K562 (cell line): Measurements from ENCODE around the gene FAM199X. TPM values are rescaled to one million over a fixed set of nuclear protein-coding genes. Genes with fewer than 3 reads are reported as not detected.

Source experiments
- C11orf30 ChIP-seq: fragments of 450-650 bp; IDR thresholded peaks from 2 replicates; pipeline ENCODE4 v1.6.1; 2016; ENCODE audit warnings: low read depth, mild to moderate bottlenecking
- ESRRA ChIP-seq: fragments of 450-650 bp; IDR thresholded peaks from 2 replicates; pipeline ENCODE4 v1.6.1; 2014; ENCODE audit warnings: low read depth, mild to moderate bottlenecking, moderate library complexity, borderline replicate concordance
- FOS ChIP-seq: IDR thresholded peaks from 3 replicates; pipeline ENCODE4 v1.6.1; 2011; ENCODE audit not compliant: insufficient read length; ENCODE audit errors: extremely low read depth
- MAFK ChIP-seq: IDR thresholded peaks from 2 replicates; pipeline ENCODE4 v1.6.1; 2011; ENCODE audit warnings: low read length, improper control_type of control experiment
- PHF8 ChIP-seq: fragments of 200-600 bp; sonication (generic); IDR thresholded peaks from 2 replicates; pipeline ENCODE4 v1.6.1; 2012; ENCODE audit warnings: mixed run types, mild to moderate bottlenecking, inconsistent platforms, low read length, moderate library complexity, borderline replicate concordance
- RUNX1 ChIP-seq: sonication (generic); IDR thresholded peaks from 2 replicates; pipeline ENCODE4 v1.6.1; 2016; ENCODE audit warnings: antibody characterized with exemption, low read depth
- TFAM ChIP-seq: fragments of 250-450 bp; sonication (Bioruptor Pico); conservative IDR thresholded peaks from 2 replicates; pipeline ENCODE4 v1.5.0; 2021; ENCODE audit warnings: mild to moderate bottlenecking, moderate library complexity
- YY1 ChIP-seq, 3 experiments: IDR thresholded peaks; 2 replicates each; pipeline ENCODE4 v1.6.1; 2011; ENCODE audit warnings: low read length in 2 of 3, mild to moderate bottlenecking in 2 of 3, moderate library complexity in 2 of 3, borderline replicate concordance in 1 of 3, control low read depth in 1 of 3, low read depth in 1 of 3; ENCODE audit not compliant: insufficient read depth in 3 of 3, insufficient replicate concordance in 2 of 3, control insufficient read depth in 1 of 3, insufficient read length in 1 of 3; ENCODE audit errors: extremely low read depth in 1 of 3
- ZNF124 ChIP-seq: sonication (generic); formaldehyde crosslinking; IDR thresholded peaks from 2 replicates; pipeline ENCODE4 v1.8.1; 2022; ENCODE audit warnings: missing genetic modification reagents
- ZNF23 ChIP-seq: fragments of 250-450 bp; sonication (Bioruptor Pico); IDR thresholded peaks from 2 replicates; pipeline ENCODE4 v1.4.0; 2020; ENCODE audit warnings: mild to moderate bottlenecking
- ZNF324 ChIP-seq: fragments of 250-450 bp; sonication (Bioruptor Pico); IDR thresholded peaks from 2 replicates; pipeline ENCODE4 v1.4.0; 2020; ENCODE audit warnings: mild to moderate bottlenecking
- ZNF561 ChIP-seq: fragments of 450-650 bp; formaldehyde crosslinking; conservative IDR thresholded peaks from 2 replicates; pipeline ENCODE4 v1.4.0; 2020; ENCODE audit warnings: mild to moderate bottlenecking, moderate library complexity
- ZNF57 ChIP-seq: fragments of 450-650 bp; formaldehyde crosslinking; IDR thresholded peaks from 2 replicates; pipeline ENCODE4 v1.4.0; 2020; ENCODE audit warnings: mild to moderate bottlenecking, moderate library complexity
- polyA plus RNA-seq, 8 experiments: library from polyadenylated mRNA; depleted of rRNA in 4 of 8; stranded (reverse) in 5 of 8; unstranded in 3 of 8; fragments of >200 nt; fragmentation: Nextera tagmentation in 2 of 8; fragmentation: Illumina TruSeq in 1 of 8; extraction: Ambion mirVana in 2 of 8; extraction: Trizol in 1 of 8; gene quantifications; 2 replicates each; pipeline versions ENCODE4 v1.2.1 to v1.2.3, GENCODE V29; 2011 to 2014; ENCODE audit warnings: inconsistent platforms in 1 of 8, missing spikeins in 1 of 8
- total RNA-seq, 7 experiments: library from RNA; depleted of rRNA in 6 of 7; stranded (reverse); fragments of >200 nt in 6 of 7; fragmentation: Illumina TruSeq in 2 of 7; extraction: Trizol in 2 of 7; gene quantifications; 2 replicates each; pipeline versions ENCODE4 v1.2.1 to v1.2.3, GENCODE V29; 2011 to 2021; ENCODE audit warnings: low replicate concordance in 1 of 7
- TF ChIP-seq, protein P1 (sequence below): fragments of 150-350 bp; conservative IDR thresholded peaks from 2 replicates; pipeline ENCODE4 v1.6.1; 2014; ENCODE audit warnings: low read length
- TF ChIP-seq, protein P2 (sequence below): fragments of 450-650 bp; conservative IDR thresholded peaks from 2 replicates; pipeline ENCODE4 v1.6.1; 2016; ENCODE audit warnings: missing genetic modification characterization, low read depth, mild to moderate bottlenecking, control low read depth, missing compliant biosample characterization
- TF ChIP-seq, protein P3 (sequence below): fragments of 450-650 bp; IDR thresholded peaks from 2 replicates; pipeline ENCODE4 v1.6.1; 2018; ENCODE audit not compliant: partially characterized antibody
- TF ChIP-seq, protein P4 (sequence below): conservative IDR thresholded peaks from 2 replicates; pipeline ENCODE4 v1.6.1; 2011; ENCODE audit warnings: low read depth, mild to moderate bottlenecking, low read length; ENCODE audit not compliant: control insufficient read depth

FAM199X gene
- total and polyA plus RNA-seq, 9 of the 15 experiments (the other 6 are each of a cell fraction or from before 2014, with no cell fraction given) = 4.6 to 22.2 (median 13.7) TPM

DNA sequence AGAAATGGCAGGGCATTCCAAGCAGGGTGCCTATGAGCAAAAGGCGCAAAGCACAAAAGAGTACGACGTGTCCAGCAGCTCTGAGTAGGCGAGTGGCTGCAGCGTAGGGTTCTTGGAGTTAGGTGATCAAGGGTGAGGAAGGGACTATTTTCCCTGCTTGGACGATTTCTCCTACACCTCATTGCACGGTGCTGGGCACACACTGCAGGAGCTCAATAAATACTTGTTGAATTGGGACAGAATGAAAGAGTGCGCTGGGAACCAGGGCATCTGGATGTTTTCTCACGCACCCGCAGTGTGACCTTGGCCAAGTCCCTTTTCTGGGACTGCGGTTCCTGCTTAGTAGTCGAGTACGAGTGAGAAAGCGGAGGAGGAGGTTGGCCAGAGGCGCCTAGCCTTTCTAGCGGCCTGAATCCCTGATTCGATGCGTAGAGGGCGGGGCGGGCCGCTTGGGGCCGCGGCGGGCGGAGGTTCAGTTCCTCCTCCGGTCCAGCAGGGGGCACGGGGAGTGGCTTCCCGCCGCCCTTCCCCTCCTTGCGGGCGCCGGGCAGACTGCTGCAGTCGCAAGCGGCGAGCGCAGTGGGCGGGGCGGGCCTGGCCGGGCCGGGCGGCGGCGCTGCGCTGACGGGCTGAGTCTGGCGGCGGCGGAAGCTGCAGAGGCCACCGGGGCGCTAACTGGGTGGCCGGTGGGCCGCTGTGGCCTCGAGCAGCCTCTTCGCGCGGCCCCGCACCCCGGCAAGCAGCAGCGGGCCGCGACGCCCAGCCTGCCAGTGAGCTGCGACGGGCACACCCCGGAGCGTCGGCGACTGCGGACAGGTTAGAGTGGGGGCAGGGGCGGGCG, at the start of gene FAM199X (continued):
- TF ChIP-seq ZNF561 (CRISPR knock-in tag) (no peak), C11orf30 (peak; percentile 27; the same call in 1 of the 2 replicates), MAFK (no peak), ESRRA (peak; percentile 88), ZNF124 (CRISPR knock-in tag) (no peak), YY1 (IDR thresholded peaks at IDR 0.05; ENCODE audit: borderline replicate concordance in 1 of 3, control insufficient read depth in 1 of 3, extremely low read depth in 1 of 3, insufficient read depth in 3 of 3, insufficient read length in 1 of 3, insufficient replicate concordance in 2 of 3, low read depth in 1 of 3, low read length in 2 of 3) (peak in 1 of 3 experiments; percentile 49), RUNX1 (no peak), PHF8 (peak; percentile 78; the same call in 1 of the 2 replicates), ZNF23 (CRISPR knock-in tag) (no peak), ZNF57 (CRISPR knock-in tag) (no peak), ZNF324 (CRISPR knock-in tag) (no peak), TFAM (CRISPR knock-in tag) (no peak), FOS (no peak)
- TF ChIP-seq, protein P1, sequence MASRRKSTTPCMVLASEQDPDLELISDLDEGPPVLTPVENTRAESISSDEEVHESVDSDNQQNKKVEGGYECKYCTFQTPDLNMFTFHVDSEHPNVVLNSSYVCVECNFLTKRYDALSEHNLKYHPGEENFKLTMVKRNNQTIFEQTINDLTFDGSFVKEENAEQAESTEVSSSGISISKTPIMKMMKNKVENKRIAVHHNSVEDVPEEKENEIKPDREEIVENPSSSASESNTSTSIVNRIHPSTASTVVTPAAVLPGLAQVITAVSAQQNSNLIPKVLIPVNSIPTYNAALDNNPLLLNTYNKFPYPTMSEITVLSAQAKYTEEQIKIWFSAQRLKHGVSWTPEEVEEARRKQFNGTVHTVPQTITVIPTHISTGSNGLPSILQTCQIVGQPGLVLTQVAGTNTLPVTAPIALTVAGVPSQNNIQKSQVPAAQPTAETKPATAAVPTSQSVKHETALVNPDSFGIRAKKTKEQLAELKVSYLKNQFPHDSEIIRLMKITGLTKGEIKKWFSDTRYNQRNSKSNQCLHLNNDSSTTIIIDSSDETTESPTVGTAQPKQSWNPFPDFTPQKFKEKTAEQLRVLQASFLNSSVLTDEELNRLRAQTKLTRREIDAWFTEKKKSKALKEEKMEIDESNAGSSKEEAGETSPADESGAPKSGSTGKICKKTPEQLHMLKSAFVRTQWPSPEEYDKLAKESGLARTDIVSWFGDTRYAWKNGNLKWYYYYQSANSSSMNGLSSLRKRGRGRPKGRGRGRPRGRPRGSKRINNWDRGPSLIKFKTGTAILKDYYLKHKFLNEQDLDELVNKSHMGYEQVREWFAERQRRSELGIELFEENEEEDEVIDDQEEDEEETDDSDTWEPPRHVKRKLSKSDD = no peak
- TF ChIP-seq, protein P2, sequence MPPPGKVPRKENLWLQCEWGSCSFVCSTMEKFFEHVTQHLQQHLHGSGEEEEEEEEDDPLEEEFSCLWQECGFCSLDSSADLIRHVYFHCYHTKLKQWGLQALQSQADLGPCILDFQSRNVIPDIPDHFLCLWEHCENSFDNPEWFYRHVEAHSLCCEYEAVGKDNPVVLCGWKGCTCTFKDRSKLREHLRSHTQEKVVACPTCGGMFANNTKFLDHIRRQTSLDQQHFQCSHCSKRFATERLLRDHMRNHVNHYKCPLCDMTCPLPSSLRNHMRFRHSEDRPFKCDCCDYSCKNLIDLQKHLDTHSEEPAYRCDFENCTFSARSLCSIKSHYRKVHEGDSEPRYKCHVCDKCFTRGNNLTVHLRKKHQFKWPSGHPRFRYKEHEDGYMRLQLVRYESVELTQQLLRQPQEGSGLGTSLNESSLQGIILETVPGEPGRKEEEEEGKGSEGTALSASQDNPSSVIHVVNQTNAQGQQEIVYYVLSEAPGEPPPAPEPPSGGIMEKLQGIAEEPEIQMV = no peak
- TF ChIP-seq, protein P3, sequence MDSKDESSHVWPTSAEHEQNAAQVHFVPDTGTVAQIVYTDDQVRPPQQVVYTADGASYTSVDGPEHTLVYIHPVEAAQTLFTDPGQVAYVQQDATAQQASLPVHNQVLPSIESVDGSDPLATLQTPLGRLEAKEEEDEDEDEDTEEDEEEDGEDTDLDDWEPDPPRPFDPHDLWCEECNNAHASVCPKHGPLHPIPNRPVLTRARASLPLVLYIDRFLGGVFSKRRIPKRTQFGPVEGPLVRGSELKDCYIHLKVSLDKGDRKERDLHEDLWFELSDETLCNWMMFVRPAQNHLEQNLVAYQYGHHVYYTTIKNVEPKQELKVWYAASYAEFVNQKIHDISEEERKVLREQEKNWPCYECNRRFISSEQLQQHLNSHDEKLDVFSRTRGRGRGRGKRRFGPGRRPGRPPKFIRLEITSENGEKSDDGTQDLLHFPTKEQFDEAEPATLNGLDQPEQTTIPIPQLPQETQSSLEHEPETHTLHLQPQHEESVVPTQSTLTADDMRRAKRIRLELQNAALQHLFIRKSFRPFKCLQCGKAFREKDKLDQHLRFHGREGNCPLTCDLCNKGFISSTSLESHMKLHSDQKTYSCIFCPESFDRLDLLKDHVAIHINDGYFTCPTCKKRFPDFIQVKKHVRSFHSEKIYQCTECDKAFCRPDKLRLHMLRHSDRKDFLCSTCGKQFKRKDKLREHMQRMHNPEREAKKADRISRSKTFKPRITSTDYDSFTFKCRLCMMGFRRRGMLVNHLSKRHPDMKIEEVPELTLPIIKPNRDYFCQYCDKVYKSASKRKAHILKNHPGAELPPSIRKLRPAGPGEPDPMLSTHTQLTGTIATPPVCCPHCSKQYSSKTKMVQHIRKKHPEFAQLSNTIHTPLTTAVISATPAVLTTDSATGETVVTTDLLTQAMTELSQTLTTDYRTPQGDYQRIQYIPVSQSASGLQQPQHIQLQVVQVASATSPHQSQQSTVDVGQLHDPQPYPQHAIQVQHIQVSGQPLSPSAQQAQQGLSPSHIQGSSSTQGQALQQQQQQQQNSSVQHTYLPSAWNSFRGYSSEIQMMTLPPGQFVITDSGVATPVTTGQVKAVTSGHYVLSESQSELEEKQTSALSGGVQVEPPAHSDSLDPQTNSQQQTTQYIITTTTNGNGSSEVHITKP = peak; percentile 21
- TF ChIP-seq, protein P4, sequence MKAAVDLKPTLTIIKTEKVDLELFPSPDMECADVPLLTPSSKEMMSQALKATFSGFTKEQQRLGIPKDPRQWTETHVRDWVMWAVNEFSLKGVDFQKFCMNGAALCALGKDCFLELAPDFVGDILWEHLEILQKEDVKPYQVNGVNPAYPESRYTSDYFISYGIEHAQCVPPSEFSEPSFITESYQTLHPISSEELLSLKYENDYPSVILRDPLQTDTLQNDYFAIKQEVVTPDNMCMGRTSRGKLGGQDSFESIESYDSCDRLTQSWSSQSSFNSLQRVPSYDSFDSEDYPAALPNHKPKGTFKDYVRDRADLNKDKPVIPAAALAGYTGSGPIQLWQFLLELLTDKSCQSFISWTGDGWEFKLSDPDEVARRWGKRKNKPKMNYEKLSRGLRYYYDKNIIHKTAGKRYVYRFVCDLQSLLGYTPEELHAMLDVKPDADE = no peak; the same call in 1 of the 2 replicates
